Upper lobe of right lung (tissue), 1 donor: Measurements from ENCODE around the gene ST6GAL1. TPM values are rescaled to one million over a fixed set of nuclear protein-coding genes. Genes with fewer than 3 reads are reported as not detected.

Source experiments
- ATAC-seq: fragments of 200-7000 bp; cut with Tn5 transposase; one replicate; pipeline ENCODE4 v1.9.1; 2020; ENCODE audit warnings: mild to moderate bottlenecking, moderate library complexity
- DNase-seq: peaks from one replicate; pipeline ENCODE4 v3.0.0-alpha.2; 2020
- H3K27ac ChIP-seq: fragments of 200-600 bp; one replicate; pipeline ENCODE4 v1.8.0; 2022
- H3K27me3 ChIP-seq: fragments of 200-600 bp; one replicate; pipeline ENCODE4 v1.8.0; 2022; ENCODE audit warnings: mild to moderate bottlenecking
- H3K36me3 ChIP-seq: fragments of 200-600 bp; one replicate; pipeline ENCODE4 v1.8.0; 2022
- H3K4me1 ChIP-seq: fragments of 200-600 bp; one replicate; pipeline ENCODE4 v1.8.0; 2022
- H3K4me3 ChIP-seq: fragments of 200-600 bp; one replicate; pipeline ENCODE4 v1.8.0; 2022; ENCODE audit warnings: mild to moderate bottlenecking
- H3K9me3 ChIP-seq: fragments of 200-600 bp; one replicate; pipeline ENCODE4 v1.8.0; 2022
- CTCF ChIP-seq: fragments of 200-600 bp; IDR thresholded peaks from one replicate; pipeline ENCODE4 v1.8.0; 2022; ENCODE audit warnings: antibody characterized with exemption
- intact Hi-C: fragments of 100-400 bp; cut with DNase I; formaldehyde crosslinking; loops from one replicate; pipeline ENCODE4 v1.11.0; 2022
- total RNA-seq: library from RNA; stranded (reverse); fragmentation: NEBNext Ultra II Directional; extraction: Animal tissue kit (Norgen Biotek cat#: 25700); gene quantifications from one replicate; pipeline ENCODE4 v1.2.1, GENCODE V29; 2021
- donor health status: DM: no; HTN: yes; CAD: no; lungs with severe emphysema.

ST6GAL1 gene
- total RNA-seq, 1 donor from 2014 or later, result 116 TPM

DNA sequence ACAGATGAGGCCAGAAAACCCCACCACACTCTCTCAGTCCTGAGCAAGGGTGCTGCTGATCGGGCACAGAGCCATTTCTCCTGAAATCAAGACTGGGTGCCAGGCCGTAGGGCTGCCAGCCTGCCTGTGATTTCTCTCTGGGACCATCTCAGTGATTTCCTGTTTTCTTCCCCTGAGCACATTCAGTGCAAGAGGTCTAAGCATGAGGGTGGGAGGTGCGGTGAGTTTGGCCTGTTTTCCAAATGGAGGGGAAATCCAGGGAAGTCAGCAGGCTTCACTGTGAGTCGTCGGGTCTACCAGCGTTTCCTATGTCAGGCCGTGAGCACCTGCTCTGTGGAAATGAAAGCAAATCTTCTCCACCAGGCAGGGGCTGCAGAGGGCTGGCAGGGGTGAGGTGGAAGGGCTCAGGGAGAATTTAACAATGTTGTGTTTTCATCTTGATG, 82.3 kb downstream of the ST6GAL1 start:
- Histone ChIP-seq H3K4me1 (peaks cover 42% of the 10 kb centered on the region), H3K27me3 (no peaks in the 10 kb centered on the region), H3K36me3 (no peaks in the 10 kb centered on the region), H3K4me3 (no peak overlapping the region), H3K9me3 (no peaks in the 10 kb centered on the region), H3K27ac (peak overlapping the region; percentile 56)
- ATAC-seq, result peak; percentile 45
- no peak for TF ChIP-seq CTCF
- intact Hi-C loops, result no loop called here
- DNase-seq, result no peak

DNA sequence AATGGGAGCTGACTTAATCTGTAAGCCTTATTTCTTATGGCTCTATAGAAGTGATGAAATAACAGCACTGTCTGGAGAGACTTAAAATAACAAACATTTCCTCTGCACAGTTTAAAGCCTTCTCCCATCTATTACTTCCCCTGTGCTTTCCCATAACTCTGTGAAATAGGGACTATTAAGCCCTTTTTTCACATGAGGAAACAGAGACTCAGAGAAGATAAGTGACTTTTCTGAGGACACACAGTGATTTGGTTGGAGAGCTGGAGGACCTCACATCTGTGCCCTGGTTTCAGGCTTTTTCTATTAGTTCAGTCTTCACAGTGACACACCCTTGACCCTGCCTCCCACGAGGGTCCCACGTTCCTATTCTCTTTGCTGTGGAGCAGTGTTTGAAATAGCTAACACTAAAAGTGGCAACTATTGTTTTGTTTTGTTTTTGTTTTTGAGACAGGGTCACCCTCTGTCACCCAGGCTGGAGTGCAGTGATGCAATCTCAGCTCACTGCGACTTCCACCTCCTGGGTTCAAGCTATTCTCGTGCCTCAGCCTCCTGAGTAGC, 82.9 kb downstream of the ST6GAL1 start:
- H3K9me3 ChIP-seq, result no peaks in the 10 kb centered on the region
- intact Hi-C loops, result no loop called here
- no peak for TF ChIP-seq CTCF
- peak overlapping the region; percentile 56 for H3K27ac ChIP-seq
- no peak overlapping the region for H3K4me3 ChIP-seq
- H3K4me1 ChIP-seq, result peaks cover 42% of the 10 kb centered on the region
- ATAC-seq, result peak; percentile 30
- DNase-seq, result no peak
- H3K36me3 ChIP-seq, result no peaks in the 10 kb centered on the region
- no peaks in the 10 kb centered on the region for H3K27me3 ChIP-seq

DNA sequence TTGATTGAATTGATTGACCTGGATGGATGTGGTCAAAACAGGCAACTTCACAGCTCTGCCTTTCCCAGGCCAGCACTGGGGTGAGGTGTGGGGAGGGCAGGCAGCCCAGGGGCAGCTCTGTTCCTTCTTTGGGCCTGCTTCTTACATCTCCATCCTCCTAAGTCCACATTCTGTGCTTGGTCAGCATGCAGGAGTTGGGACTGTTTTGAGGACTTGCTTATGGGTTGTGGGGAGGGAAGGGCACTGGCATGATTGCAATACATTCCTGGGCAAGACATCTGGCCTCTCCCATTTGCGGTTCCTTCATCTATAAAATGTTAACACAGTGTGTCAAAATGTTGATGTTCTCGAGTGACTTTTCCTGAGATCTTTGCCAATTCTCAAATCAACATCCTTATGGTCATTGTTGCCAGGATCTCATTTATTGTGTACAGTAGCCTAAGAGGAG, 84.1 kb downstream of the ST6GAL1 start:
- H3K4me1 ChIP-seq, result peaks cover 42% of the 10 kb centered on the region
- DNase-seq (no peak), ATAC-seq (peak; percentile 51)

GRCh38 chr3:187015903-187016638, 85.7 kb downstream of the ST6GAL1 start:
- no peak overlapping the region for H3K27ac ChIP-seq
- peaks cover 38% of the 10 kb centered on the region for H3K4me1 ChIP-seq

More for the DNA sequence above, 84.1 kb downstream of the ST6GAL1 start:
- TF ChIP-seq CTCF, result no peak
- H3K27me3 ChIP-seq, result no peaks in the 10 kb centered on the region
- intact Hi-C loops, result no loop called here
- H3K36me3 ChIP-seq, result no peaks in the 10 kb centered on the region
- H3K4me3 ChIP-seq, result no peak overlapping the region
- peak overlapping the region; percentile 4 for H3K27ac ChIP-seq
- no peaks in the 10 kb centered on the region for H3K9me3 ChIP-seq

GRCh38 chr3:187016639-187017345, 86.5 kb downstream of the ST6GAL1 start:
- peaks cover 33% of the 10 kb centered on the region for H3K4me1 ChIP-seq
- no peaks in the 10 kb centered on the region for H3K9me3 ChIP-seq
- H3K27me3 ChIP-seq, result no peaks in the 10 kb centered on the region
- no peak overlapping the region for H3K27ac ChIP-seq
- intact Hi-C loops, result no loop called here
- TF ChIP-seq CTCF, result no peak
- no peaks in the 10 kb centered on the region for H3K36me3 ChIP-seq
- H3K4me3 ChIP-seq, result no peak overlapping the region
- DNase-seq (no peak), ATAC-seq (peak; percentile 73)

More at GRCh38 chr3:187015903-187016638, 85.7 kb downstream of the ST6GAL1 start:
- Histone ChIP-seq H3K4me3 (no peak overlapping the region), H3K27me3 (no peaks in the 10 kb centered on the region), H3K9me3 (no peaks in the 10 kb centered on the region), H3K36me3 (no peaks in the 10 kb centered on the region)
- no peak for ATAC-seq
- DNase-seq, result no peak
- no peak for TF ChIP-seq CTCF
- intact Hi-C loops, result no loop called here
